Adrenal gland (tissue), 5 donors: ENCODE results near the gene CYCS.

Experiments
- CTCF ChIP-seq, 6 experiments: fragments of 450-650 bp in 4 of 6; fragments of 200-600 bp in 2 of 6; sonication (generic) in 1 of 6; IDR thresholded peaks; 1 replicate in 5 of 6; 2 replicates in 1 of 6; pipeline versions ENCODE4 v1.5.1 to v1.8.0; 2016 to 2021; ENCODE audit warnings: antibody characterized with exemption in 6 of 6, mild to moderate bottlenecking in 2 of 6, moderate library complexity in 1 of 6
- POLR2A ChIP-seq, 2 donors: fragments of 450-650 bp; IDR thresholded peaks; one replicate each; pipeline ENCODE4 v1.6.1; 2017; ENCODE audit warnings: antibody characterized with exemption in 2 of 2, mild to moderate bottlenecking in 2 of 2, moderate library complexity in 1 of 2
- donor health status: DM: no; HTN: no; CAD: no.

GRCh38 chr7:25091176-25091575 lies 33.9 kb downstream of the CYCS start:
- TF ChIP-seq POLR2A (IDR thresholded peaks at IDR 0.05) (no peak), CTCF (IDR thresholded peaks at IDR 0.05) (no peak)
